SK-MEL-5 (cell line): ENCODE measurements around the gene CLSTN2. TPM values are rescaled to one million over a fixed set of nuclear protein-coding genes. Genes with fewer than 3 reads are reported as not detected.

Experiments used
- DNase-seq: peaks from one replicate; pipeline ENCODE4 v3.0.0-alpha.2; 2016; ENCODE audit warnings: low read depth, low spot score
- in situ Hi-C: cut with HindIII; loops from 2 replicates; pipeline ENCODE4 v1.10.0; 2016; ENCODE audit warnings: low sequenced_read_pairs, high pct_unique_total_duplicates, low pct_unique_long_range_greater_than_20kb
- total RNA-seq: library from RNA; depleted of rRNA; stranded (reverse); fragments of >200 nt; shearing (Covaris generic); gene quantifications from 2 replicates; pipeline ENCODE4 v1.2.3, GENCODE V29; 2014

CLSTN2 gene
- total RNA-seq, 1 experiment from 2014 or later: not detected

- in situ Hi-C loops: no loop called here
- DNase-seq: peak; percentile 68
Observed at GRCh38 chr3:139937674-139938279, 2.8 kb downstream of the CLSTN2 start.

- in situ Hi-C loops: no loop called here
Observed at GRCh38 chr3:139939681-139940190, 4.8 kb downstream of the CLSTN2 start.

GRCh38 chr3:139940622-139941021 lies 5.6 kb downstream of the CLSTN2 start:
- no peak for DNase-seq
- in situ Hi-C loops: no loop called here

More at GRCh38 chr3:139939681-139940190, 4.8 kb downstream of the CLSTN2 start:
- DNase-seq: no peak

- in situ Hi-C loops: no loop called here
- DNase-seq: no peak
Observed at GRCh38 chr3:139941580-139941979, 6.6 kb downstream of the CLSTN2 start.

- DNase-seq: no peak
- in situ Hi-C loops: no loop called here
Observed at GRCh38 chr3:139944256-139944910, 9.4 kb downstream of the CLSTN2 start.

GRCh38 chr3:139945386-139945785 lies 10.4 kb downstream of the CLSTN2 start:
- DNase-seq: no peak
- in situ Hi-C loops: no loop called here

GRCh38 chr3:139945942-139946341 lies 11.0 kb downstream of the CLSTN2 start:
- DNase-seq: no peak
- in situ Hi-C loops: no loop called here

GRCh38 chr3:139948467-139948866 lies 13.5 kb downstream of the CLSTN2 start:
- in situ Hi-C loops: no loop called here
- no peak for DNase-seq

- no peak for DNase-seq
- in situ Hi-C loops: no loop called here
Observed at GRCh38 chr3:139948898-139949297, 13.9 kb downstream of the CLSTN2 start.

GRCh38 chr3:139953131-139953910 lies 18.3 kb downstream of the CLSTN2 start:
- no peak for DNase-seq
- in situ Hi-C loops: no loop called here

GRCh38 chr3:139954146-139954860 lies 19.3 kb downstream of the CLSTN2 start:
- in situ Hi-C loops: no loop called here
- DNase-seq: no peak

- in situ Hi-C loops: no loop called here
- DNase-seq: no peak
Observed at GRCh38 chr3:139957844-139958243, 22.9 kb downstream of the CLSTN2 start.

- in situ Hi-C loops: no loop called here
- no peak for DNase-seq
Observed at GRCh38 chr3:139969386-139969785, 34.4 kb downstream of the CLSTN2 start.

- in situ Hi-C loops: no loop called here
- no peak for DNase-seq
Observed at GRCh38 chr3:139970526-139970925, 35.5 kb downstream of the CLSTN2 start.

- DNase-seq: no peak
- in situ Hi-C loops: no loop called here
Observed at GRCh38 chr3:139974809-139975425, 39.9 kb downstream of the CLSTN2 start.

GRCh38 chr3:139975594-139976365 lies 40.8 kb downstream of the CLSTN2 start:
- in situ Hi-C loops: no loop called here
- no peak for DNase-seq

GRCh38 chr3:139978966-139979365 lies 44.0 kb downstream of the CLSTN2 start:
- no peak for DNase-seq
- in situ Hi-C loops: no loop called here
